Stimulated activated naive B cell treated with anti-CD40 and anti-IgM and Interleukin-4, amounts not matched to agents 10 μg/mL and 1 μg/mL and 100 μg/mL, for 72 hours (primary cell): ENCODE data around the gene ZNF438.
"Not testable (repeated sequence)": the region's sequence is repeated elsewhere in the genome, so short reads cannot be mapped to it uniquely, and the experiment has no call there.

Experiments
- ATAC-seq, 2 donors: fragments of 150-1000 bp; cut with Tn5 transposase; replicated peaks; 2 replicates each; pipeline ENCODE4 v1.10.0; 2021; ENCODE audit warnings: moderate library complexity in 1 of 2
- DNase-seq: peaks from one replicate; pipeline ENCODE4 v3.0.0; 2021
- H3K27ac Mint-ChIP-seq: one replicate; pipeline ENCODE4 v1.8.0; 2022; ENCODE audit warnings: mild to moderate bottlenecking, mixed read lengths
- H3K27me3 Mint-ChIP-seq, 2 donors: one replicate each; pipeline ENCODE4 v1.8.0; 2022; ENCODE audit warnings: mixed read lengths in 2 of 2
- H3K36me3 Mint-ChIP-seq, 2 donors: one replicate each; pipeline ENCODE4 v1.8.0; 2022; ENCODE audit warnings: mixed read lengths in 2 of 2, mild to moderate bottlenecking in 1 of 2
- H3K4me1 Mint-ChIP-seq, 2 donors: one replicate each; pipeline ENCODE4 v1.8.0; 2022; ENCODE audit warnings: mixed read lengths in 2 of 2, mild to moderate bottlenecking in 1 of 2
- H3K4me3 Mint-ChIP-seq, 2 donors: one replicate each; pipeline ENCODE4 v1.8.0; 2022; ENCODE audit warnings: mild to moderate bottlenecking in 2 of 2, mixed read lengths in 2 of 2, moderate library complexity in 1 of 2
- H3K9me3 Mint-ChIP-seq, 2 donors: one replicate each; pipeline ENCODE4 v1.8.0; 2022; ENCODE audit warnings: mixed read lengths in 2 of 2, mild to moderate bottlenecking in 1 of 2

ZNF438 gene

GRCh38 chr10:30806850-30807249, 224.8 kb downstream of the ZNF438 start:
- ATAC-seq: no peak
- Mint-ChIP-seq H3K4me1 (no peaks in the 10 kb centered on the region), H3K27me3 (peaks cover 0 to under 1% of the 10 kb centered on the region in 2 donors), H3K9me3 (no peaks in the 10 kb centered on the region), H3K4me3 (no peak overlapping the region), H3K27ac (no peak overlapping the region), H3K36me3 (no peaks in the 10 kb centered on the region)
- no peak for DNase-seq

GRCh38 chr10:30805061-30805460, 226.6 kb downstream of the ZNF438 start:
- H3K27me3 Mint-ChIP-seq: no peaks in the 10 kb centered on the region
- H3K36me3 Mint-ChIP-seq: no peaks in the 10 kb centered on the region
- ATAC-seq: no peak

GRCh38 chr10:30804478-30805055, 227.1 kb downstream of the ZNF438 start:
- DNase-seq (no peak), ATAC-seq (no peak)
- Mint-ChIP-seq H3K4me3 (no peak overlapping the region), H3K27ac (no peak overlapping the region), H3K27me3 (no peaks in the 10 kb centered on the region), H3K9me3 (no peaks in the 10 kb centered on the region), H3K36me3 (no peaks in the 10 kb centered on the region), H3K4me1 (no peaks in the 10 kb centered on the region)

More at GRCh38 chr10:30805061-30805460, 226.6 kb downstream of the ZNF438 start:
- H3K4me1 Mint-ChIP-seq: no peaks in the 10 kb centered on the region
- H3K9me3 Mint-ChIP-seq: no peaks in the 10 kb centered on the region
- no peak overlapping the region for H3K27ac Mint-ChIP-seq
- H3K4me3 Mint-ChIP-seq: no peak overlapping the region
- no peak for DNase-seq

- no peak for ATAC-seq
- Mint-ChIP-seq H3K36me3 (no peaks in the 10 kb centered on the region), H3K9me3 (no peaks in the 10 kb centered on the region), H3K4me1 (no peaks in the 10 kb centered on the region), H3K27ac (no peak overlapping the region), H3K27me3 (no peaks in the 10 kb centered on the region), H3K4me3 (no peak overlapping the region)
- no peak for DNase-seq
Observed at GRCh38 chr10:30803892-30804322, 227.8 kb downstream of the ZNF438 start.

- no peaks in the 10 kb centered on the region for H3K36me3 Mint-ChIP-seq
- H3K27ac Mint-ChIP-seq: no peak overlapping the region
- H3K9me3 Mint-ChIP-seq: no peaks in the 10 kb centered on the region
- H3K4me3 Mint-ChIP-seq: no peak overlapping the region
- no peaks in the 10 kb centered on the region for H3K4me1 Mint-ChIP-seq
- no peak for DNase-seq
- H3K27me3 Mint-ChIP-seq: no peaks in the 10 kb centered on the region
- no peak for ATAC-seq
Observed at GRCh38 chr10:30803058-30803457, 228.6 kb downstream of the ZNF438 start.

- no peaks in the 10 kb centered on the region for H3K36me3 Mint-ChIP-seq
- H3K27ac Mint-ChIP-seq: no peak overlapping the region
- no peak overlapping the region for H3K4me3 Mint-ChIP-seq
- no peaks in the 10 kb centered on the region for H3K4me1 Mint-ChIP-seq
- H3K9me3 Mint-ChIP-seq: no peaks in the 10 kb centered on the region
- H3K27me3 Mint-ChIP-seq: no peaks in the 10 kb centered on the region
- ATAC-seq (no peak), DNase-seq (no peak)
Observed at GRCh38 chr10:30800368-30800767, 231.3 kb downstream of the ZNF438 start.

GRCh38 chr10:30798646-30799185, 232.9 kb downstream of the ZNF438 start:
- DNase-seq (no peak), ATAC-seq (no peak)
- Mint-ChIP-seq H3K36me3 (no peaks in the 10 kb centered on the region), H3K27me3 (no peaks in the 10 kb centered on the region), H3K4me1 (no peaks in the 10 kb centered on the region), H3K27ac (no peak overlapping the region), H3K4me3 (no peak overlapping the region), H3K9me3 (no peaks in the 10 kb centered on the region)

GRCh38 chr10:30795024-30795423, 236.6 kb downstream of the ZNF438 start:
- peaks cover 10 to 22% of the 10 kb centered on the region in 2 donors for H3K4me1 Mint-ChIP-seq
- not testable (repeated sequence) for H3K27me3 Mint-ChIP-seq, ATAC-seq, H3K27ac Mint-ChIP-seq, DNase-seq, H3K36me3 Mint-ChIP-seq, H3K9me3 Mint-ChIP-seq, H3K4me3 Mint-ChIP-seq
